Activated CD4-positive, alpha-beta T cell treated with anti-CD3 and anti-CD28 coated beads for 36 hours (primary cell): Measurements from ENCODE around the gene NEK7. TPM values are rescaled to one million over a fixed set of nuclear protein-coding genes. Genes with fewer than 3 reads are reported as not detected.
A peak's percentile ranks its signal among the peaks of the same experiment; 100 is the strongest.

ENCODE experiments used
- ATAC-seq: fragments of 200-7000 bp; cut with Tn5 transposase; one replicate; pipeline ENCODE4 v1.10.0; 2021; ENCODE audit warnings: mild to moderate bottlenecking, moderate library complexity
- CTCF ChIA-PET: fragments of 350-600 bp; sonication (Branson Sonifier 250); formaldehyde crosslinking; loops from one replicate; lab custom pipeline; 2021; ENCODE audit warnings: antibody characterized with exemption; lab: Charles Lee
- POLR2A ChIA-PET: fragments of 350-600 bp; sonication (Branson Sonifier 250); formaldehyde crosslinking; loops from one replicate; lab custom pipeline; 2021; ENCODE audit warnings: antibody characterized with exemption, inconsistent platforms; lab: Charles Lee
- DNase-seq: peaks from one replicate; pipeline ENCODE4 v3.0.0-alpha.2; 2020
- H3K27ac Mint-ChIP-seq: one replicate; pipeline ENCODE4 v1.8.0; 2021; ENCODE audit warnings: mixed read lengths
- H3K27me3 Mint-ChIP-seq: one replicate; pipeline ENCODE4 v1.8.0; 2021; ENCODE audit warnings: mixed read lengths
- H3K36me3 Mint-ChIP-seq: one replicate; pipeline ENCODE4 v1.8.0; 2021; ENCODE audit warnings: low read depth, mixed read lengths
- H3K4me1 Mint-ChIP-seq: one replicate; pipeline ENCODE4 v1.8.0; 2021; ENCODE audit warnings: mixed read lengths
- H3K4me3 Mint-ChIP-seq: one replicate; pipeline ENCODE4 v1.8.0; 2021; ENCODE audit warnings: mild to moderate bottlenecking, moderate library complexity, mixed read lengths
- H3K9me3 Mint-ChIP-seq: one replicate; pipeline ENCODE4 v1.8.0; 2021; ENCODE audit warnings: low read depth, mixed read lengths
- intact Hi-C, 2 experiments: fragments of 100-400 bp; cut with DNase I in 1 of 2; cut with micrococcal nuclease in 1 of 2; formaldehyde crosslinking; loops; one replicate each; pipeline versions ENCODE4 v1.14.2 to v1.15.1; 2022 to 2024; cut with DNase I, micrococcal nuclease
- total RNA-seq, 2 experiments: library from RNA; stranded (reverse); gene quantifications; one replicate each; pipeline ENCODE4 v1.2.3, GENCODE V29; 2021

Gene NEK7
- total RNA-seq, 2 experiments from 2014 or later: 46.9 to 49.0 TPM

DNA sequence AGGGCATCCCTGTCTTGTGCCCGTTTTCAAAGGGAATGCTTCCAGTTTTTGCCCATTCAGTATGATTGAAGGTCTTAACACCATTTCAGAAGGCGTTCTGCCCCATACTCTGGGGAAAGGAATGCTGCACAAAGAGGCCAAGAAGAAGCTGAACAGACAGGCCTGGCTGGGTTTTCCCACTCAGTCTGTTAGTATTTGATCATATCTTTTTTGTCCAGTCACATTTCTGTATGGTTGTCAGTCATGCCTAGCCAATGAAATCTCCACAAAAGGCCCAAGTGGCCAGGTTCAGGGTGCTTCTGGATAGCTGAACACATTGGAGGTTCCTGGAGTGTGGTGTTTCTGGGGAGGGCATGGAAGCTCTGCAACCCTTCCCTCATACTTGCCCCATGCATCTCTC is 72.1 kb downstream of the NEK7 start:
- H3K4me1 Mint-ChIP-seq: peaks cover 27% of the 10 kb centered on the region
- H3K27ac Mint-ChIP-seq: no peak overlapping the region
- DNase-seq (no peak), ATAC-seq (no peak)
- H3K4me3 Mint-ChIP-seq: no peak overlapping the region
- CTCF ChIA-PET: no interaction called here
- POLR2A ChIA-PET: interaction anchor here (0.7 kb wide), 1 partner anchor 25 kb away, joined by 3 read pairs; no protein-coding TSS in a partner anchor
- peaks cover 19% of the 10 kb centered on the region for H3K36me3 Mint-ChIP-seq
- intact Hi-C loops: no loop called here
- peaks cover 9% of the 10 kb centered on the region for H3K9me3 Mint-ChIP-seq
- no peaks in the 10 kb centered on the region for H3K27me3 Mint-ChIP-seq

DNA sequence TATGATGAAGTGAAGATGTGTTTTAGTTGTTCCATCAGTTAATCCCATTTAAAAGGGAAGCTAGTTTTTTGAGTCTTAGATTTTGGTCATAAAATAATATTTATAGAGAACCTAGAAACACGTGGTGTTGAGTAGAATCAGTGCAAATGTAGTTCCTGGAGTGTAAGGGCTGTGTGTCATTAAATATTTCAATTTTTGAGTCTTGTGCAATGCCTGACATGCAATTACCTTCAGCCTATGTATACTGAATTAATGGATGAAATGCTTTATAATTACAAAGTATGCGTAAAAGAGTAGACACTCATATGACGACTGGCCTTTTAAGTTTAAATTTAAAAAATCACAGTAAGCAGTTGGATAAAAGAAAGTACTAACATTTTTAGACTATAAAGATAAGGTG is 75.0 kb downstream of the NEK7 start:
- intact Hi-C loops: no loop called here
- H3K4me1 Mint-ChIP-seq: peaks cover 37% of the 10 kb centered on the region
- no peak for DNase-seq
- no peaks in the 10 kb centered on the region for H3K27me3 Mint-ChIP-seq
- CTCF ChIA-PET: interaction anchor here (0.6 to 1.4 kb wide), 3 partner anchors 23 to 201 kb away, joined by 3 to 4 read pairs (median 3); no protein-coding TSS in a partner anchor
- no peak overlapping the region for H3K27ac Mint-ChIP-seq
- H3K4me3 Mint-ChIP-seq: no peak overlapping the region
- ATAC-seq: no peak
- peaks cover 7% of the 10 kb centered on the region for H3K9me3 Mint-ChIP-seq
- peaks cover 14% of the 10 kb centered on the region for H3K36me3 Mint-ChIP-seq
- POLR2A ChIA-PET: no interaction called here

DNA sequence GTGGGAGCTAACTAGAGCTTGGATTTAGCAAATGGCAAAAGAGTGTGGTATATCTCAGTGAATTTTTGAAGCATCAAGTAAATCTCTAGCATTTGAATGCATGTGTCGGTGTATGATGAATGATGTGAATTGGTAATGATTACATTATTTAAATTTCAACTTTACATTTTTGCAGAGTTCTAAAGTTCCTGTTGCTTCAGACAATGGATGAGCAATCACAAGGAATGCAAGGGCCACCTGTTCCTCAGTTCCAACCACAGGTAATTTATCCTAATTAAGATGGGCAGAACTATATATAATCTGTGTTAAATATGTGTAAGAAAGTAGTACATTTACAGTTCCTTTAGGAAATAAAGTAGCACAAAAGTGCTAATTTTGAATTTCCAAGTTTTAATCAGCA is 75.6 kb downstream of the NEK7 start:
- DNase-seq: no peak
- H3K4me3 Mint-ChIP-seq: no peak overlapping the region
- no peaks in the 10 kb centered on the region for H3K27me3 Mint-ChIP-seq
- H3K36me3 Mint-ChIP-seq: peaks cover 13% of the 10 kb centered on the region
- H3K27ac Mint-ChIP-seq: no peak overlapping the region
- ChIA-PET POLR2A (no interaction called here), CTCF (interaction anchor here (1.3 kb wide), 1 partner anchor 29 kb away, joined by 4 read pairs; no protein-coding TSS in a partner anchor)
- intact Hi-C loops: no loop called here
- peaks cover 4% of the 10 kb centered on the region for H3K9me3 Mint-ChIP-seq
- peaks cover 37% of the 10 kb centered on the region for H3K4me1 Mint-ChIP-seq
- no peak for ATAC-seq

DNA sequence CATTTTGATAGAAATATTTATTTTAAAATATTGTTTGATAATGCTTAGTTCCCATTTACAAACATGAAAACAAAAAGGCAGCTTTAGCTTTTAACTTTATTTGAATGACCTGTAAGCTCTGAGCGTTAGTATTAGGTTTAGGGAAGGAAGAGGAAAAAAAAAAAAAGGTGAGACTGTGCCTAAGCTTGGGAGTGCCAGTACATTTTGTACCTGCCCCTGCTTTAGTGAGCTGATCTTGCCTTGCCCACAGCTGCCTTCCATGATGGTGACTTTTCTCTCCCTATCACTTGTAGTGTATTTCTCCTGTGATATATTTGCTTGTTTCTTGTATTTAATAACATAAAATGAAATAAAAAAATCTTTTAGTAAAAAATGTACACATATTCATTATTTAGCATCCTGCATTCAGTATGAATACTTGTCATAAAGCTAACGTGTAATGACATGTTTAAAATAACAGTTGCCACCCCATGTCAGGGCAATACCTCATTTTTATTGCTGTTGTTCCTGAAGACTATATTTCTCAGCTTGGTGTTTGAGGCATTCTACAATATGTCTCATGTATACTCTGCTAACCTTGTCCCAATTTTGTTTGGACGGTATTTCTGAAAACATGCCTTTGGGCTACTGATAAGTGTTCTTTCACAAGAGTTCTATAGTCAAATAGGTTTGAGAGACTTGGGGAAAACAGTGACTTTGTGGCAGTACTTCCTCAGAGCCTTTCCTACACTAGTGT is 76.3 kb downstream of the NEK7 start:
- H3K27ac Mint-ChIP-seq: no peak overlapping the region
- no peak for ATAC-seq
- DNase-seq: no peak
- H3K4me3 Mint-ChIP-seq: no peak overlapping the region
- peaks cover 37% of the 10 kb centered on the region for H3K4me1 Mint-ChIP-seq
- POLR2A ChIA-PET: no interaction called here
- CTCF ChIA-PET: interaction anchor here (1.4 kb wide), 1 partner anchor 12 kb away, joined by 3 read pairs; no protein-coding TSS in a partner anchor
- peaks cover 4% of the 10 kb centered on the region for H3K9me3 Mint-ChIP-seq
- H3K36me3 Mint-ChIP-seq: peaks cover 11% of the 10 kb centered on the region
- intact Hi-C loops: no loop called here
- no peaks in the 10 kb centered on the region for H3K27me3 Mint-ChIP-seq

DNA sequence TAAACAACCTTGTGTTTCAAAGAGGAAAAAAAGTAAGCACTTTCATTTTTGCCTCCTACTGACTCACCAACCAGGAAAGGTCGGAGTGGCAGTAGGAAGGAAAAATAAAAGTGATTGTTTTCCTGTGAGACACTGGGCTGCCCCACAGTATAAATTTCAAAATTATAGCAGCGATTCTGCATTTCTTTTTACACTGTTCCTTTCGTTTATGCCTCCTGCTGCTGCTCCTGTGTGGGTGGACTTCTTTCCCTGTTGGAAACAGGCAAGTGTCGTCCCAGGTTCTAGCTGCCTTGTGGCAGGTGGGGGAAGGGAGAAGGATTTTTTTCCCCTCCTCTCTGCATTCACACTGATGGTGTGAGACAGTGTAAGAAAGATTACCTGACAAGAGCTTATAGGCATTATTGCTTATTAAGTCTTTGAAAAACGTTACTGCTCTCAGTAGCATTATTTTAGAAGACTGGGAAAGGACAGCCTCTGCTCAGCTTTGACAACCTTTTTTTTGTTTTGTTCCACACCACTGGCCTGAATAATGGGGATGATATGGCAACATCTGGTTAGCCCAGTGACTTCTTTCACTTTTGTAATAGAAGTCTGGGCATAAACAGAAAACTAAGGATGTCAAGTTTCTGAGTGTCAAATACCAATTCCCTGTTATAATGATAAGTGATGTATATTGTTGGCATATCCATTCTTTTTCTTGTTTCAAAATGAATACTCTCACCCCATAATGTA is 77.9 kb downstream of the NEK7 start:
- peak overlapping the region; percentile 28 for H3K4me3 Mint-ChIP-seq
- H3K27me3 Mint-ChIP-seq: no peaks in the 10 kb centered on the region

DNA sequence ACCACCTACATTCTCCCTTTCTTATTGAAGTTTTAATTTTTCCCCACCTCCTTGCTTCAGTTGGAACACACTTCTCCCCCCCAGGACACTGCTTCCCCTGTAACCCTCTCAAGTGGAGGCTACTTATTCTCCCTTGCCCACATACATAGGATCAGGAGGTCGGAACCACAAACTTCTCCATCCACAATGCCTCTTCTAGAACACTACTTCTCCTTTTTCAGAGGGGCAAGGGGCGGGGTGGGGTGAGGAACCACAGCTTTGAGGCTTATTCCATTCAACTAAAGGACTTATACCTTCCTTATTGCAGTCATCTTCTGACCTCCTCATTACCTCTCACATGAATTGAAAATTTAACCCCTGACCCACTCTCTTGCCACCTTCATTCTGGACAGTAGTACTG is 81.3 kb downstream of the NEK7 start:
- Mint-ChIP-seq H3K27ac (no peak overlapping the region), H3K27me3 (no peaks in the 10 kb centered on the region), H3K4me1 (peaks cover 45% of the 10 kb centered on the region), H3K36me3 (peaks cover 10% of the 10 kb centered on the region), H3K4me3 (no peak overlapping the region), H3K9me3 (peaks cover 4% of the 10 kb centered on the region)
- POLR2A ChIA-PET: no interaction called here
- DNase-seq (no peak), ATAC-seq (no peak)
- CTCF ChIA-PET: no interaction called here
- intact Hi-C loops: no loop called here

More for the DNA sequence above, 77.9 kb downstream of the NEK7 start:
- DNase-seq: no peak
- peak; percentile 46 for ATAC-seq
- intact Hi-C loops: no loop called here
- CTCF ChIA-PET: interaction anchor here (1.4 kb wide), 1 partner anchor 11 kb away, joined by 3 read pairs; no protein-coding TSS in a partner anchor
- POLR2A ChIA-PET: interaction anchor here (0.7 kb wide), 1 partner anchor 32 kb away, joined by 3 read pairs; no protein-coding TSS in a partner anchor
- peaks cover 37% of the 10 kb centered on the region for H3K4me1 Mint-ChIP-seq
- peaks cover 12% of the 10 kb centered on the region for H3K36me3 Mint-ChIP-seq
- H3K9me3 Mint-ChIP-seq: peaks cover 4% of the 10 kb centered on the region
- H3K27ac Mint-ChIP-seq: peak overlapping the region; percentile 33

DNA sequence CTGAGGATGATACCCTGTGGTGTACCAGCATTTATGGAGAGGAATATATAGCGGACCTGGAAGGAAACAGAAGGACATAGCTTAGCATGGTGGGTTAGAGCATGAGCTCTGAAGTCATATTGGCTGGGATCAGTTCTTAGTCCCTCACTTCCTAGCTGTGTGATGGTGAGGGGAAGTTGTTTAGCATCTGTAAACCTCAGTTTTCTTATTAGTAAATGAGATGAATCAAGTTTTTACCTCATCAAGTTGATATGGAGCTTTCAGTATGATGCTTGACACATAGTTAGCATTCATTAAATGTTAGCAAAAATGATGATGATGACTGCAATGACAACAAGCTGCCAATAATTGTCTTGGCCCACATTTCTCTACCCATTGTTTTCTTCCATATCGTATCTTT is 84.8 kb downstream of the NEK7 start:
- ATAC-seq (peak; percentile 90), DNase-seq (no peak)
- intact Hi-C loops: no loop called here
- peaks cover 27% of the 10 kb centered on the region for H3K4me1 Mint-ChIP-seq
- H3K27me3 Mint-ChIP-seq: no peaks in the 10 kb centered on the region
- H3K27ac Mint-ChIP-seq: peak overlapping the region; percentile 14
- no peaks in the 10 kb centered on the region for H3K9me3 Mint-ChIP-seq
- ChIA-PET POLR2A (no interaction called here), CTCF (no interaction called here)
- H3K4me3 Mint-ChIP-seq: no peak overlapping the region
- H3K36me3 Mint-ChIP-seq: peaks cover 13% of the 10 kb centered on the region

DNA sequence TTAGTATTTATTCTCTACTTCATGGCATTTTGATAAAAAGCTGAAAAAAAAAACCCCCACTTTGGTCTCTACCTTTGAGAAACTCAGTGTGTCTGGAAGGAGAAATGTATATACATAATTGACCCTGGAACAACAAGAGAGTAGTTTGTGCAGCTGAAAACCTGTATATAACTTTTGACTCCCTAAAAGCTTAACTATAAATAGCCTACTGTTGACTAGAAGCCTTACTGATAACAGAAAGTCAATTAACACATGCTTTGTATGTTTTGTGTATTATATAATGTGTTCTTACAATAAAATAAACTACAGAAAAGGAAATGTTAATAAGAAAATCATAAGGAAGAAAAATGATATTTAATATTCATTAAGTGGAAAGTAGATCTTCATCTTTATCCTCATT is 88.0 kb downstream of the NEK7 start:
- CTCF ChIA-PET: interaction anchor here (0.9 to 1.1 kb wide), 2 partner anchors 72 to 799 kb away, joined by 3 to 4 read pairs; no protein-coding TSS in a partner anchor
- POLR2A ChIA-PET: no interaction called here
- H3K4me3 Mint-ChIP-seq: no peak overlapping the region
- no peaks in the 10 kb centered on the region for H3K27me3 Mint-ChIP-seq
- peaks cover 2% of the 10 kb centered on the region for H3K9me3 Mint-ChIP-seq
- peaks cover 14% of the 10 kb centered on the region for H3K36me3 Mint-ChIP-seq
- ATAC-seq (no peak), DNase-seq (no peak)
- no peak overlapping the region for H3K27ac Mint-ChIP-seq
- H3K4me1 Mint-ChIP-seq: peaks cover 23% of the 10 kb centered on the region
- intact Hi-C loops: no loop called here

DNA sequence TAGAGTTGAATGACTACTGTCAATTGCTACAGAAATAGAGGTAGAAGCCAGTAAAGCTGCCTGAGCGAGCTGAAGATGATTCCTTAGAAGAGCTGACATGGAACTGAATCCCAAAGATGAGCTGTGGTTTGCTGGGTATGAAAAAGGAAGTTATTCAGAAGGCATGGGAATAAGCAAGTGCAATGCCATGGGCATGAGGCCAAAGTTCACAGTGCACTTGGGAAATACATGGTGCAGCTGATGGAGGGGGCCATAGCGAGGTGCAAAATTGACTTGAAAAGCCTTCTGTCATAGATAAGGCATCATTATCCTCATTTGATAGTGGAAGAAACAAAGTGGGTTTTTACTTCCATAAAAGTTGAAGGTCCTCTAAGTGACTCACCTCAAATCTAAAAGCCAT is 88.6 kb downstream of the NEK7 start:
- ChIA-PET CTCF (interaction anchor here (0.8 to 1.5 kb wide), 4 partner anchors 12 to 89 kb away, joined by 3 to 4 read pairs (median 4); no protein-coding TSS in a partner anchor), POLR2A (no interaction called here)
- intact Hi-C loops: no loop called here
- DNase-seq: no peak
- Mint-ChIP-seq H3K27me3 (no peaks in the 10 kb centered on the region), H3K27ac (no peak overlapping the region), H3K36me3 (peaks cover 14% of the 10 kb centered on the region), H3K9me3 (peaks cover 2% of the 10 kb centered on the region), H3K4me1 (peaks cover 23% of the 10 kb centered on the region), H3K4me3 (no peak overlapping the region)
- no peak for ATAC-seq

DNA sequence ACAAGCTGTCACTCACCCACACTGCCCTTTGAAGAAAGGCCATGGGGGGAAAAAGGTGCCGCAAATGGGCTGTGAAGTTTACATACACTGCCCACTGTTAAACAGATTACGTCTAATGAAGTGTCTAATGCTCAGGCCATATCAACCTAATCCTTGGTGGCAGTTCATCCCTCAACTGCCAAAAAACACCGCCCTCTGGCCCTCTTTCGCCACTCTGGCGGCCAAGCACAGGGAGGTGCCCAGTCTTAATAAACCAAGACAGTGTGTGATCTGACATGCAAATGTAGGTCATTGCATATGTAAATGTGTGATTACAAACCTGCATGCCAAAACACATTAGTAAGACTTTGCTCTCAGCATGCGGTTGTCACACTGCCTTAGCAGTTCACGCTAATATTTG is 89.5 kb downstream of the NEK7 start:
- DNase-seq (no peak), ATAC-seq (no peak)
- Mint-ChIP-seq H3K4me3 (no peak overlapping the region), H3K36me3 (peaks cover 14% of the 10 kb centered on the region), H3K27me3 (no peaks in the 10 kb centered on the region), H3K9me3 (peaks cover 2% of the 10 kb centered on the region), H3K27ac (no peak overlapping the region), H3K4me1 (peaks cover 20% of the 10 kb centered on the region)
- intact Hi-C loops: no loop called here
- ChIA-PET POLR2A (no interaction called here), CTCF (interaction anchor here (1.5 kb wide), 1 partner anchor 19 kb away, joined by 3 read pairs; no protein-coding TSS in a partner anchor)

DNA sequence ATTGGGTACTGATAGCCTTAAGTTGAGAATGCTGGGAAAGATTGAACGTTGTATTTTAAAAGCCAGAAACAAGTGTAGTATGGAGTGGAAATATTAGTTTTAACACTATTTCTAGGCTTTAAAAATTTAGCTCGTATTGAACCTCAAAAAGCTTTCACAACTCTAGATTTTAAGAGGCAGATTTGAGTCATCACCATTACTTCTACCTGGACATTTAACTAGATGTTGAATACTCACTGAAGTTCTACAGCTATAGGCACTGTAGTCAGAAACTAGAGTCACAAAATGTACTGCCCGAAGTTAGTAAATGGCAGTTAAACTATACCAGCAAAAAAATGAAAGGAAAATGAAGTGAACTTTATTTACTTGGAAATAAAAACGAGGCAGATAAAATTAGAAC is 96.5 kb downstream of the NEK7 start:
- no peak overlapping the region for H3K27ac Mint-ChIP-seq
- H3K27me3 Mint-ChIP-seq: peaks cover 2% of the 10 kb centered on the region
- intact Hi-C loops: loop anchor here in 1 of 2 experiments (10.0 kb wide), 2 partner anchors 272 to 362 kb away; no protein-coding TSS in a partner anchor
- ChIA-PET CTCF (interaction anchor here (0.6 kb wide), 1 partner anchor 410 kb away, joined by 4 read pairs; no protein-coding TSS in a partner anchor), POLR2A (no interaction called here)
- peaks cover 2% of the 10 kb centered on the region for H3K9me3 Mint-ChIP-seq
- DNase-seq: no peak
- peaks cover 19% of the 10 kb centered on the region for H3K36me3 Mint-ChIP-seq
- ATAC-seq: no peak
- H3K4me1 Mint-ChIP-seq: peaks cover 48% of the 10 kb centered on the region
- H3K4me3 Mint-ChIP-seq: no peak overlapping the region
